Stimulated activated naive CD4-positive, alpha-beta T cell treated with Interleukin-2 at 50 U/mL for 16 hours (primary cell): Measurements from ENCODE around the gene SCG3.
A peak's percentile ranks its signal among the peaks of the same experiment; 100 is the strongest.
"Not testable (repeated sequence)": the region's sequence is repeated elsewhere in the genome, so short reads cannot be mapped to it uniquely, and the experiment has no call there.

Experiments
- DNase-seq: peaks from one replicate; lab custom pipeline; 2025; lab: John Stamatoyannopoulos, UW

The SCG3 gene

GRCh38 chr15:51681303-51681963, at the start of gene SCG3:
Gene SCG3, plus strand, starts transcription at chr15:51681503. Its CDS starts 253 bp downstream, at chr15:51681756.
- peak; percentile 47 for DNase-seq

- DNase-seq, result no peak
These were observed 46.6 kb upstream of the SCG3 start for GRCh38 chr15:51634591-51635198.

GRCh38 chr15:51641490-51642130, 39.7 kb upstream of the SCG3 start:
- no peak for DNase-seq

GRCh38 chr15:51642696-51643095, 38.6 kb upstream of the SCG3 start:
- no peak for DNase-seq

GRCh38 chr15:51647128-51647562, 34.2 kb upstream of the SCG3 start:
- no peak for DNase-seq

GRCh38 chr15:51648101-51648500, 33.2 kb upstream of the SCG3 start:
- DNase-seq, result not testable (repeated sequence)

- not testable (repeated sequence) for DNase-seq
These were observed 32.7 kb upstream of the SCG3 start for GRCh38 chr15:51648643-51649042.

GRCh38 chr15:51649659-51650521, 31.4 kb upstream of the SCG3 start:
- DNase-seq, result peak; percentile 3

- no peak for DNase-seq
These were observed 29.1 kb upstream of the SCG3 start for GRCh38 chr15:51652084-51652668.

- DNase-seq, result not testable (repeated sequence)
These were observed 25.8 kb upstream of the SCG3 start for GRCh38 chr15:51655401-51656057.

GRCh38 chr15:51658664-51659063, 22.6 kb upstream of the SCG3 start:
- DNase-seq, result no peak

GRCh38 chr15:51661072-51661471, 20.2 kb upstream of the SCG3 start:
- DNase-seq, result no peak

GRCh38 chr15:51667478-51667877, 13.8 kb upstream of the SCG3 start:
- no peak for DNase-seq

GRCh38 chr15:51668446-51668845, 12.9 kb upstream of the SCG3 start:
- DNase-seq, result no peak

GRCh38 chr15:51669381-51669780, 11.9 kb upstream of the SCG3 start:
- DNase-seq, result no peak

GRCh38 chr15:51672155-51672687, 9.1 kb upstream of the SCG3 start:
- DNase-seq, result no peak

- no peak for DNase-seq
These were observed 8.1 kb upstream of the SCG3 start for GRCh38 chr15:51672913-51673857.

- DNase-seq, result no peak
These were observed 6.1 kb upstream of the SCG3 start for GRCh38 chr15:51675234-51675633.

- DNase-seq, result no peak
These were observed 4.3 kb upstream of the SCG3 start for GRCh38 chr15:51677021-51677420.

- no peak for DNase-seq
These were observed 3.9 kb upstream of the SCG3 start for GRCh38 chr15:51677452-51677851.
